ENCODE data around the gene TCEAL5.
"Not testable (repeated sequence)": the region's sequence is repeated elsewhere in the genome, so short reads cannot be mapped to it uniquely, and the experiment has no call there.

The TCEAL5 gene

DNA sequence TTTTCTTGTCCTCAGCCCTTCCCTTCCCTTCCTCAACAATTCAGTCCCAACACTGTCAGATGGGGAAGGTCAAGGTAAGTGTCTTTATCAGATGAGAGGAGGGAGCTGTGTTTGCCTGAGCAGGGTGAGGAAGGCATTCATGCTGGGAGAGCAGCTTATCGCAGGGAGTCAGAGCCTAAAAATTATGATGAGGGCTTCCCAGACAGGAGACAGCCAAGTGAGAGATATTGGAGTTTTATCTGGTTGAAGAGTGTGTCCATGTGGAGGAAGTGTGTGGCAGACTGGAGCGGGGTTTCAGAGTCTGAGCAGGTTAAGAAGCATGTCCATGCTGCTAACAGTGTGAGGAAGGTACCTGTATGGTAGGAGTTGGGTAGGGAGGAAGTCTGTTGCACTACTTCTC, 43.3 kb downstream of the TCEAL5 start:
- DNase-seq = no peak

DNA sequence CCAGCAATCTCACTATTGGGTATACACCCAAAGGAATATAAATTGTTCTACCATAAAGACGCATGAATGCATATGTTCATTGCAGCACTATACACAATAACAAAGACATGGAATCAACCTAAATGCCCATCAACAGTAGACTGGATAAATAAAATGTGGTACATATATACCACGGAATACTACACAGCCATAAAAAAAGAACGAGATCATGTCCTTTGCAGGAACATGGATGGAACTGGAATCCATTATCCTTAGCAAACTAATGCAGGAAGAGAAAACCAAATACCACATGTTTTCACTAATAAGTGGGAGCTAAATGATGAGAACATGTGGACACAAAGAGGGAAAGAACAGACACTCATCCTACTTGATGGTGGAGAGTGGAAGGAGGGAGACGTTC, 50.6 kb downstream of the TCEAL5 start:
- DNase-seq = not testable (repeated sequence)
